OCI-LY7 (cell line): ENCODE measurements around the gene COA3. TPM values are rescaled to one million over a fixed set of nuclear protein-coding genes. Genes with fewer than 3 reads are reported as not detected.

Source experiments
- BruUV-seq: library from RNA; stranded (reverse); fragments of 400-500 nt; replicated peaks from 2 replicates; lab custom pipeline; 2021; lab: Mats Ljungman, UMichigan
- CTCF ChIA-PET: fragments of 300-600 bp; sonication (Branson Sonifier 250); formaldehyde crosslinking; loops from one replicate; lab custom pipeline; 2022; ENCODE audit warnings: antibody characterized with exemption; ENCODE audit not compliant: unreplicated experiment; lab: Charles Lee
- POLR2A ChIA-PET: fragments of 300-600 bp; sonication (Branson Sonifier 250); formaldehyde crosslinking; loops from one replicate; lab custom pipeline; 2022; ENCODE audit warnings: antibody characterized with exemption; lab: Charles Lee
- DNase-seq: peaks from one replicate; pipeline ENCODE4 v3.0.0-alpha.2; 2015; ENCODE audit warnings: low spot score
- H2AFZ ChIP-seq: fragments of 200-600 bp; sonication (generic), shearing (Covaris generic); 2 replicates; pipeline ENCODE4 v1.6.1; 2014; ENCODE audit warnings: mild to moderate bottlenecking, antibody characterized with exemption, low read length, moderate library complexity
- H3K27ac ChIP-seq: fragments of 200-600 bp; sonication (generic); 2 replicates; pipeline ENCODE4 v1.5.1; 2014; ENCODE audit warnings: mixed run types, low read depth, mild to moderate bottlenecking, moderate library complexity, low read length, inconsistent platforms; ENCODE audit not compliant: poor library complexity, severe bottlenecking
- H3K36me3 ChIP-seq: fragments of 200-600 bp; sonication (generic); 2 replicates; pipeline ENCODE4 v1.6.1; 2014; ENCODE audit warnings: mild to moderate bottlenecking, antibody characterized with exemption, low read length, moderate library complexity, mixed read lengths; ENCODE audit not compliant: insufficient read depth
- H3K4me1 ChIP-seq: fragments of 200-600 bp; sonication (generic); 2 replicates; pipeline ENCODE4 v1.5.1; 2014; ENCODE audit warnings: mild to moderate bottlenecking, low read length; ENCODE audit not compliant: insufficient read depth, poor library complexity, severe bottlenecking
- H3K4me2 ChIP-seq: fragments of 200-600 bp; sonication (generic); 2 replicates; pipeline ENCODE4 v1.6.1; 2014; ENCODE audit warnings: mild to moderate bottlenecking, low read length
- H3K4me3 ChIP-seq: fragments of 200-600 bp; sonication (generic); 2 replicates; pipeline ENCODE4 v1.5.1; 2014; ENCODE audit warnings: mild to moderate bottlenecking, low read depth, low read length; ENCODE audit not compliant: poor library complexity, severe bottlenecking
- H3K79me2 ChIP-seq: fragments of 200-600 bp; sonication (generic); 2 replicates; pipeline ENCODE4 v1.6.1; 2016; ENCODE audit warnings: low read depth, mild to moderate bottlenecking, low read length, moderate library complexity, mixed read lengths; ENCODE audit not compliant: insufficient read depth
- H3K9me2 ChIP-seq: fragments of 200-600 bp; sonication (generic); 2 replicates; pipeline ENCODE4 v1.6.1; 2016; ENCODE audit warnings: mild to moderate bottlenecking, low read length, mixed read lengths; ENCODE audit not compliant: insufficient read depth
- H3K9me3 ChIP-seq: fragments of 200-600 bp; sonication (generic); 2 replicates; pipeline ENCODE4 v1.6.1; 2014; ENCODE audit warnings: mild to moderate bottlenecking, mixed run types, low read length, mixed read lengths
- H4K20me1 ChIP-seq: fragments of 200-600 bp; sonication (generic); 2 replicates; pipeline ENCODE4 v1.6.1; 2014; ENCODE audit warnings: mild to moderate bottlenecking, antibody characterized with exemption, low read length, moderate library complexity, mixed read lengths; ENCODE audit not compliant: insufficient read depth
- EZH2phosphoT487 ChIP-seq: fragments of 200-600 bp; sonication (generic); IDR thresholded peaks from 2 replicates; pipeline ENCODE4 v1.6.1; 2018; ENCODE audit warnings: low read depth, borderline replicate concordance, mild to moderate bottlenecking, mixed run types, antibody characterized with exemption, low read length, moderate library complexity, mixed read lengths
- intact Hi-C: fragments of 100-400 bp; cut with micrococcal nuclease; formaldehyde crosslinking; loops from one replicate; pipeline ENCODE4 v1.10.0; 2022; ENCODE audit not compliant: unreplicated experiment
- total RNA-seq, 2 experiments: library from RNA; depleted of rRNA in 1 of 2; stranded (reverse); fragments of >200 nt in 1 of 2; shearing (Covaris generic) in 1 of 2; gene quantifications; 2 replicates each; pipeline ENCODE4 v1.2.3, GENCODE V29; 2014 to 2022
- TF ChIP-seq, protein P1 (sequence below): fragments of 200-600 bp; sonication (generic); conservative IDR thresholded peaks from 2 replicates; pipeline ENCODE4 v1.5.1; 2014; ENCODE audit warnings: mild to moderate bottlenecking, antibody characterized with exemption, low read length, moderate library complexity, mixed read lengths

Gene COA3
- total RNA-seq, 2 experiments from 2014 or later = 34.9 to 38.2 TPM

DNA sequence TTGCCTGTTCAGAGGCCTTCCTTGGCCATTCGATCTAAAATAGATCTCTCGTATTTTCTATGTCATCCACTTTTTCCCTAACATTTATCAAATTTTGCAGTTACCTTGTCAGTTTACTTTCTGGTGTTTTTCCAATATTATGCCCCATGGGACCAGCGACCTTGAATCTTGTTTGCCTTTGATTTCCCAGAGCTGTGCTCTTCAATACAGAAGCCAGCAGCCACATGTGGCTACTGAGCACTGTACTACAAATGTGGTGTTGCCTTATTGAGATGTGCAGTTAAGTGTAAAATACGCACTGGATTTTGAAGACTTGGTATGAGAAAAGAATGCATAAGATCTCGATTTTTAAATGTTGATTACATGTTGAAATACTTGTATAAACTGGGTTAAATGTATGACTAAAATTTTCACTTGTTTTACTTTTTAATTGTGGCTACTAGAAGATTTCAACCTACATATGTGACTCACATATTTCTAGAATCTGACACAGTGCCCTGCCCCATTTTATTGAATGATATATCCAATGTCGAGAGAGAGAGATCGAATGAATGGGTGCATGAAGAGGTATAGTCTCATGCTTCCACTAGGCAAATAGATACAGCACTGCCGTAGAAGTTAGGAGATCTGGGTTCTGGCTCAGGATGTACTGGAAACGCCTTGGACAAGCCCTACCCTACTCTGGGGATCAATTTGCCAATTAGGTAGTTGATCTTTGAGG is 33.9 kb upstream of the COA3 start:
- peaks cover 8% of the 10 kb centered on the region; the same call in 1 of the 2 replicates for H4K20me1 ChIP-seq
- DNase-seq = no peak
- intact Hi-C loops = loop anchor here (5.0 kb wide), 2 partner anchors 75 to 165 kb away; partner anchors contain the start of gene RPL27
- H2AFZ ChIP-seq = peak overlapping the region; percentile 86
- H3K4me1 ChIP-seq = peaks cover 15% of the 10 kb centered on the region
- peaks cover 35% of the 10 kb centered on the region for H3K36me3 ChIP-seq
- ChIA-PET POLR2A (interaction anchor here (0.5 to 2.2 kb wide), 5 partner anchors 9 to 165 kb away, joined by 3 to 12 read pairs (median 3); partner anchors contain the start of gene BECN1), CTCF (interaction anchor here (0.6 kb wide), 1 partner anchor 8 kb away, joined by 4 read pairs; the partner anchor contains the start of gene BECN1)
- BruUV-seq = TSS peak; percentile 88
- TF ChIP-seq, protein P1, sequence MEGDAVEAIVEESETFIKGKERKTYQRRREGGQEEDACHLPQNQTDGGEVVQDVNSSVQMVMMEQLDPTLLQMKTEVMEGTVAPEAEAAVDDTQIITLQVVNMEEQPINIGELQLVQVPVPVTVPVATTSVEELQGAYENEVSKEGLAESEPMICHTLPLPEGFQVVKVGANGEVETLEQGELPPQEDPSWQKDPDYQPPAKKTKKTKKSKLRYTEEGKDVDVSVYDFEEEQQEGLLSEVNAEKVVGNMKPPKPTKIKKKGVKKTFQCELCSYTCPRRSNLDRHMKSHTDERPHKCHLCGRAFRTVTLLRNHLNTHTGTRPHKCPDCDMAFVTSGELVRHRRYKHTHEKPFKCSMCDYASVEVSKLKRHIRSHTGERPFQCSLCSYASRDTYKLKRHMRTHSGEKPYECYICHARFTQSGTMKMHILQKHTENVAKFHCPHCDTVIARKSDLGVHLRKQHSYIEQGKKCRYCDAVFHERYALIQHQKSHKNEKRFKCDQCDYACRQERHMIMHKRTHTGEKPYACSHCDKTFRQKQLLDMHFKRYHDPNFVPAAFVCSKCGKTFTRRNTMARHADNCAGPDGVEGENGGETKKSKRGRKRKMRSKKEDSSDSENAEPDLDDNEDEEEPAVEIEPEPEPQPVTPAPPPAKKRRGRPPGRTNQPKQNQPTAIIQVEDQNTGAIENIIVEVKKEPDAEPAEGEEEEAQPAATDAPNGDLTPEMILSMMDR = no peak
- TF ChIP-seq EZH2phosphoT487 = no peak
- H3K4me3 ChIP-seq = peak overlapping the region; percentile 99
- peaks cover 43% of the 10 kb centered on the region for H3K79me2 ChIP-seq
- H3K9me2 ChIP-seq = no peaks in the 10 kb centered on the region
- H3K9me3 ChIP-seq = no peaks in the 10 kb centered on the region
- H3K4me2 ChIP-seq = peak overlapping the region; percentile 87
- peak overlapping the region; percentile 60 for H3K27ac ChIP-seq

DNA sequence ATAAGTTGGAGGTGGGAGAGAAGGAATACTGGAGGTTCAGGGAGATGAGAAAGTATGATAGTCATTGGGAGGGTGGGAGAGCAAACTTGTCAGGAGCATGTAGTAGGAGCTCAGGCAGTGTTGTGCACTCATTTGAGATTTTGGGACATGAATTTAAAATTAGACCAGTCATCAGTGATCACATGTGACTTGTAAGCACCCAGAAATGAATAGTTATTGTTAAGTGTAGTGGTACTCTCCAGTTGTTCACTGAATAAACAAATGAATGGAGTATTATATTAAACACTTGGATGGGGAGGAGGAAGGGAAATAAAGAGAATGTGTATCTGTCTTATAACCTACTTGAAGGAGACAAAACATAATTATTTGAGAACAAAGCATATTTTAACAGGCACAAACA is 32.5 kb upstream of the COA3 start:
- intact Hi-C loops = loop anchor here (5.0 kb wide), 2 partner anchors 76 to 166 kb away; partner anchors contain the start of gene RPL27
- ChIA-PET CTCF (no interaction called here), POLR2A (interaction anchor here (0.8 to 1.5 kb wide), 2 partner anchors 77 to 167 kb away, joined by 3 read pairs; no protein-coding TSS in a partner anchor)
- peaks cover 8% of the 10 kb centered on the region; the same call in 1 of the 2 replicates for H4K20me1 ChIP-seq
- no peaks in the 10 kb centered on the region for H3K9me2 ChIP-seq
- H3K27ac ChIP-seq = no peak overlapping the region
- no peaks in the 10 kb centered on the region for H3K9me3 ChIP-seq
- DNase-seq = no peak
- no TSS peak for BruUV-seq
- no peak for TF ChIP-seq EZH2phosphoT487
- TF ChIP-seq, protein P1 = no peak
- H2AFZ ChIP-seq = no peak overlapping the region
- H3K79me2 ChIP-seq = peaks cover 37% of the 10 kb centered on the region
- no peak overlapping the region for H3K4me2 ChIP-seq
- peaks cover 22% of the 10 kb centered on the region for H3K36me3 ChIP-seq
- H3K4me3 ChIP-seq = no peak overlapping the region
- H3K4me1 ChIP-seq = peaks cover 15% of the 10 kb centered on the region

DNA sequence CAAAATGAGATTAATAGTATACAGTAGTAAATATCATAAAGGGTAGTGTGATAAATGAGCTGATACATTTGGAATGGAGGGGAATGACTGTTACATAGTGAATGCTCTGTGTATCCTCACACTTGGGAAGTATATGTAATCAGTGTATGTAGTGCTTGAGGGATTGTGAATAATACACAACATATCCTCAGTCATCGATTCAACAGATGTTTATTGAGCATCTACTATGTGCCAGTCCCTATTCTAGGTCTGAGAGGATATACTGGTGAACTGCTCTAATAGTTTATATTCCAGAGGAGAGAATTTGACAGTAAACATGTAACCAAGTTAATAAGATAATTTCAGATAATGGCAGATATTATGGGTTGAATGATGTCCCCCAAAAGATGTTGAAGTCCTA is 29.0 kb upstream of the COA3 start:
- TF ChIP-seq, protein P1 = no peak
- no peak for TF ChIP-seq EZH2phosphoT487
- ChIA-PET CTCF (interaction anchor here (0.5 kb wide), 1 partner anchor 35 kb away, joined by 3 read pairs; no protein-coding TSS in a partner anchor), POLR2A (no interaction called here)
- intact Hi-C loops = loop anchor here (10.0 kb wide), 1 partner anchor 253 kb away; the partner anchor contains the start of gene PSMC3IP
- Histone ChIP-seq H3K9me3 (no peaks in the 10 kb centered on the region), H3K27ac (no peak overlapping the region), H2AFZ (no peak overlapping the region), H3K4me3 (no peak overlapping the region), H3K79me2 (peaks cover 20% of the 10 kb centered on the region), H3K9me2 (no peaks in the 10 kb centered on the region), H3K4me1 (peaks cover 29% of the 10 kb centered on the region), H4K20me1 (no peaks in the 10 kb centered on the region), H3K4me2 (no peak overlapping the region), H3K36me3 (peaks cover 2% of the 10 kb centered on the region; the same call in 1 of the 2 replicates)
- DNase-seq = no peak
- BruUV-seq = no TSS peak
